GM23338 (cell line): ENCODE results near the gene NDUFA6.

Experiments
- CREB1 ChIP-seq: fragments of 250-450 bp; sonication (Bioruptor Pico); IDR thresholded peaks from 2 replicates; pipeline ENCODE4 v1.5.0; 2020; ENCODE audit warnings: low read depth, mild to moderate bottlenecking, moderate library complexity
- CTCF ChIP-seq, 2 experiments: fragments of 200-600 bp in 1 of 2; sonication (generic) in 1 of 2; conservative IDR thresholded peaks; 2 replicates each; pipeline versions ENCODE4 v1.5.1 to v1.6.1; 2016 to 2017; ENCODE audit warnings: antibody characterized with exemption in 2 of 2, low read depth in 2 of 2, mild to moderate bottlenecking in 2 of 2, moderate library complexity in 1 of 2
- ETS1 ChIP-seq: IDR thresholded peaks from 2 replicates; pipeline ENCODE4 v1.6.1; 2016; ENCODE audit warnings: antibody characterized with exemption
- EZH2 ChIP-seq: fragments of 200-600 bp; sonication (generic); IDR thresholded peaks from one replicate; pipeline ENCODE4 v1.8.0; 2017; ENCODE audit warnings: antibody characterized with exemption, mild to moderate bottlenecking, low read depth; ENCODE audit not compliant: unreplicated experiment
- EZH2phosphoT487 ChIP-seq: fragments of 200-600 bp; sonication (generic); IDR thresholded peaks from one replicate; pipeline ENCODE4 v1.8.1; 2018; ENCODE audit warnings: antibody characterized with exemption; ENCODE audit not compliant: unreplicated experiment
- NANOG ChIP-seq: IDR thresholded peaks from 2 replicates; pipeline ENCODE4 v1.6.1; 2016; ENCODE audit warnings: antibody characterized with exemption, borderline replicate concordance
- POLR2AphosphoS5 ChIP-seq: IDR thresholded peaks from 2 replicates; pipeline ENCODE4 v1.6.1; 2016; ENCODE audit warnings: antibody characterized with exemption, low read depth
- REST ChIP-seq: IDR thresholded peaks from one replicate; pipeline ENCODE4 v1.6.1; 2018; ENCODE audit warnings: antibody characterized with exemption; ENCODE audit not compliant: unreplicated experiment
- ZNF114 ChIP-seq: fragments of 250-450 bp; sonication (Bioruptor Pico); IDR thresholded peaks from 2 replicates; pipeline ENCODE4 v1.5.0; 2020; ENCODE audit warnings: mild to moderate bottlenecking, moderate library complexity
- ZNF331 ChIP-seq: fragments of 250-450 bp; sonication (Bioruptor Pico); IDR thresholded peaks from 2 replicates; pipeline ENCODE4 v1.5.0; 2020; ENCODE audit warnings: low read depth, mild to moderate bottlenecking, moderate library complexity
- ZNF462 ChIP-seq: fragments of 250-450 bp; sonication (Bioruptor Pico); IDR thresholded peaks from 2 replicates; pipeline ENCODE4 v1.5.0; 2020; ENCODE audit warnings: mild to moderate bottlenecking, moderate library complexity

GRCh38 chr22:42061041-42061440 is 29.5 kb downstream of the NDUFA6 start:
- TF ChIP-seq CTCF (conservative IDR thresholded peaks at IDR 0.05; ENCODE audit: low read depth in 2 of 2) (no peak), EZH2phosphoT487 (no peak), EZH2 (no peak), POLR2AphosphoS5 (no peak), REST (no peak), ZNF114 (CRISPR knock-in tag) (no peak), ETS1 (no peak), ZNF331 (CRISPR knock-in tag) (no peak), NANOG (no peak), CREB1 (CRISPR knock-in tag) (no peak), ZNF462 (CRISPR knock-in tag) (no peak)
